Hepatocyte (in vitro differentiated cells): ENCODE data around the gene CYP1A2.

Source experiments
- CTCF ChIP-seq: fragments of 200-600 bp; sonication (generic); IDR thresholded peaks from 2 replicates; pipeline ENCODE4 v1.5.1; 2016; ENCODE audit warnings: antibody characterized with exemption, mild to moderate bottlenecking; ENCODE audit not compliant: poor library complexity
- EZH2 ChIP-seq: fragments of 200-600 bp; sonication (generic); IDR thresholded peaks from 2 replicates; pipeline ENCODE4 v1.6.1; 2016; ENCODE audit warnings: antibody characterized with exemption, mild to moderate bottlenecking, borderline replicate concordance
- EZH2phosphoT487 ChIP-seq: fragments of 200-600 bp; sonication (generic); IDR thresholded peaks from one replicate; pipeline ENCODE4 v1.6.1; 2018; ENCODE audit warnings: antibody characterized with exemption, mild to moderate bottlenecking, low read depth, moderate library complexity; ENCODE audit not compliant: unreplicated experiment, severe bottlenecking

- no peak for TF ChIP-seq CTCF
- no peak for TF ChIP-seq EZH2
- TF ChIP-seq EZH2phosphoT487 = no peak
Observed at GRCh38 chr15:74769463-74770025, 20.9 kb downstream of the CYP1A2 start.
